Colonic mucosa (tissue), 4 donors: ENCODE measurements around the gene ZNF320. TPM values are rescaled to one million over a fixed set of nuclear protein-coding genes. Genes with fewer than 3 reads are reported as not detected.
"Not testable (repeated sequence)": the region's sequence is repeated elsewhere in the genome, so short reads cannot be mapped to it uniquely, and the experiment has no call there.

Experiments
- DNase-seq: peaks from one replicate; pipeline ENCODE4 v3.0.0-alpha.2; 2020
- H3K27ac ChIP-seq: fragments of 200-600 bp; one replicate; pipeline ENCODE4 v1.8.0; 2021
- H3K27me3 ChIP-seq: fragments of 200-600 bp; one replicate; pipeline ENCODE4 v1.8.0; 2021
- H3K36me3 ChIP-seq: fragments of 200-600 bp; one replicate; pipeline ENCODE4 v1.8.0; 2021
- H3K4me1 ChIP-seq: fragments of 200-600 bp; one replicate; pipeline ENCODE4 v1.8.0; 2021; ENCODE audit warnings: mild to moderate bottlenecking
- H3K4me3 ChIP-seq: fragments of 200-600 bp; one replicate; pipeline ENCODE4 v1.8.0; 2021
- H3K9ac ChIP-seq, 2 donors: one replicate each; pipeline ENCODE4 v1.7.0; 2013; ENCODE audit warnings: control low read depth in 2 of 2, low read depth in 2 of 2, low read length in 2 of 2
- H3K9me3 ChIP-seq: fragments of 200-600 bp; one replicate; pipeline ENCODE4 v1.8.0; 2021
- CTCF ChIP-seq: fragments of 200-600 bp; IDR thresholded peaks from one replicate; pipeline ENCODE4 v1.8.0; 2022; ENCODE audit warnings: antibody characterized with exemption, mild to moderate bottlenecking
- intact Hi-C: fragments of 100-400 bp; cut with DNase I; formaldehyde crosslinking; loops from one replicate; pipeline ENCODE4 v1.14.1; 2022
- total RNA-seq, 2 donors: library from RNA; stranded (reverse); fragmentation: NEBNext Ultra II Directional in 1 of 2; extraction: Animal tissue kit (Norgen Biotek cat#: 25700) in 1 of 2; gene quantifications; one replicate each; pipeline ENCODE4 v1.2.1, GENCODE V29; 2021
- donor health status: healthy.
- donor health status: DM: no; HTN: no; CAD: no.
- donor health status: DM: no; HTN: no; CAD: no.

Gene ZNF320
- total RNA-seq, 2 donors from 2014 or later, result 4.6 to 21.3 TPM

GRCh38 chr19:52922841-52923777 is 25.7 kb upstream of the ZNF320 start, which contains the start of gene ZNF888:
ZNF888 (minus strand) TSS chr19:52923428; CDS start chr19:52917873, 5,555 bp downstream.
- H3K9ac ChIP-seq, result peak within 1 kb of the TSS; percentile 76 to 90
- intact Hi-C loops, result no loop called here
- no peaks in the 10 kb centered on the region for H3K4me1 ChIP-seq
- peak within 1 kb of the TSS; percentile 63 for H3K4me3 ChIP-seq
- peak within 1 kb of the TSS; percentile 96 for H3K27ac ChIP-seq
- DNase-seq, result peak; percentile 96
- no peaks in the 10 kb centered on the region for H3K36me3 ChIP-seq
- H3K27me3 ChIP-seq, result no peaks in the 10 kb centered on the region
- no peak for TF ChIP-seq CTCF
- no peaks in the 10 kb centered on the region for H3K9me3 ChIP-seq

GRCh38 chr19:52917531-52917930 is 20.1 kb upstream of the ZNF320 start:
- H3K36me3 ChIP-seq, result no peaks in the 10 kb centered on the region
- no peak for TF ChIP-seq CTCF
- H3K9ac ChIP-seq, result no peak overlapping the region
- H3K4me3 ChIP-seq, result no peak overlapping the region
- H3K9me3 ChIP-seq, result no peaks in the 10 kb centered on the region
- no peak for DNase-seq
- no peaks in the 10 kb centered on the region for H3K4me1 ChIP-seq
- H3K27ac ChIP-seq, result no peak overlapping the region
- intact Hi-C loops, result no loop called here
- H3K27me3 ChIP-seq, result no peaks in the 10 kb centered on the region

GRCh38 chr19:52910648-52911047 is 13.2 kb upstream of the ZNF320 start:
- H3K9me3 ChIP-seq, result no peaks in the 10 kb centered on the region

GRCh38 chr19:52904052-52904780 is 6.8 kb upstream of the ZNF320 start:
- H3K36me3 ChIP-seq, DNase-seq, H3K4me3 ChIP-seq, intact Hi-C loops, H3K9me3 ChIP-seq, H3K9ac ChIP-seq, H3K4me1 ChIP-seq, H3K27ac ChIP-seq, H3K27me3 ChIP-seq: not testable (repeated sequence)

More at GRCh38 chr19:52910648-52911047, 13.2 kb upstream of the ZNF320 start:
- no peaks in the 10 kb centered on the region for H3K27me3 ChIP-seq
- H3K36me3 ChIP-seq, result no peaks in the 10 kb centered on the region
- DNase-seq, result no peak
- H3K4me3 ChIP-seq, result no peak overlapping the region
- H3K4me1 ChIP-seq, result no peaks in the 10 kb centered on the region
- no peak overlapping the region for H3K9ac ChIP-seq
- TF ChIP-seq CTCF, result no peak
- H3K27ac ChIP-seq, result no peak overlapping the region
- intact Hi-C loops, result no loop called here

- DNase-seq, result no peak
- H3K27me3 ChIP-seq, result no peaks in the 10 kb centered on the region
- H3K9ac ChIP-seq, result no peak overlapping the region
- no peak overlapping the region for H3K27ac ChIP-seq
- H3K4me3 ChIP-seq, result no peak overlapping the region
- no peaks in the 10 kb centered on the region for H3K36me3 ChIP-seq
- H3K9me3 ChIP-seq, result no peaks in the 10 kb centered on the region
- intact Hi-C loops, result no loop called here
- TF ChIP-seq CTCF, result no peak
- H3K4me1 ChIP-seq, result no peaks in the 10 kb centered on the region
Measured at GRCh38 chr19:52901842-52902241, 4.4 kb upstream of the ZNF320 start.

GRCh38 chr19:52898596-52898995 is 1.2 kb upstream of the ZNF320 start:
- H3K4me1 ChIP-seq, intact Hi-C loops: not testable (repeated sequence)

More at GRCh38 chr19:52898596-52898995, 1.2 kb upstream of the ZNF320 start:
- not testable (repeated sequence) for H3K36me3 ChIP-seq, H3K9ac ChIP-seq, DNase-seq, H3K27ac ChIP-seq, H3K27me3 ChIP-seq, H3K4me3 ChIP-seq, H3K9me3 ChIP-seq
